Erythroblast (primary cell): ENCODE results near the gene C11orf98.

Experiments used
- GATA1 ChIP-seq: IDR thresholded peaks from 2 replicates; pipeline ENCODE4 v1.6.1; 2011; ENCODE audit warnings: low read depth, mild to moderate bottlenecking, control low read depth, low read length, moderate library complexity
- POLR2A ChIP-seq: IDR thresholded peaks from 2 replicates; pipeline ENCODE4 v1.6.1; 2011; ENCODE audit warnings: mild to moderate bottlenecking, low read length

- TF ChIP-seq POLR2A (peak; percentile 88), GATA1 (no peak)
These were observed 18.8 kb downstream of the C11orf98 start, which contains the start of gene GANAB for GRCh38 chr11:62645946-62646824.
